GM12873 (cell line): Measurements from ENCODE around the gene IFITM10.

Experiments
- CTCF ChIP-seq: IDR thresholded peaks from 2 replicates; pipeline ENCODE4 v1.5.1; 2012; ENCODE audit warnings: low read depth, mild to moderate bottlenecking, moderate library complexity, low read length, control low read depth; ENCODE audit not compliant: insufficient read depth; ENCODE audit errors: missing control alignments

IFITM10 gene

GRCh38 chr11:1785749-1786413 lies 35.5 kb upstream of the IFITM10 start:
- TF ChIP-seq CTCF: no peak

- no peak for TF ChIP-seq CTCF
Observed at GRCh38 chr11:1784761-1785650, 34.6 kb upstream of the IFITM10 start.

GRCh38 chr11:1783725-1784529 lies 33.5 kb upstream of the IFITM10 start:
- TF ChIP-seq CTCF: no peak

- no peak for TF ChIP-seq CTCF
Observed at GRCh38 chr11:1782831-1783724, 32.7 kb upstream of the IFITM10 start.

GRCh38 chr11:1782031-1782590 lies 31.7 kb upstream of the IFITM10 start:
- no peak for TF ChIP-seq CTCF

GRCh38 chr11:1781593-1781975 lies 31.2 kb upstream of the IFITM10 start:
- TF ChIP-seq CTCF: no peak
